Fibroblast of villous mesenchyme (primary cell): ENCODE measurements around the gene PTPRK. TPM values are rescaled to one million over a fixed set of nuclear protein-coding genes. Genes with fewer than 3 reads are reported as not detected.

Experiments used
- DNase-seq: peaks from one replicate; pipeline ENCODE4 v3.0.0-alpha.2; 2010; ENCODE audit warnings: low read depth
- H3K4me3 ChIP-seq: 2 replicates; pipeline ENCODE4 v1.5.1; 2011; ENCODE audit warnings: low read depth, mild to moderate bottlenecking, low read length
- total RNA-seq: library from RNA; depleted of rRNA; stranded (reverse); fragments of >200 nt; gene quantifications from 2 replicates; pipeline ENCODE4 v1.2.3, GENCODE V29; 2012
- TF ChIP-seq, protein P1 (sequence below): IDR thresholded peaks from 2 replicates; pipeline ENCODE4 v1.5.1; 2012; ENCODE audit warnings: low read depth, mild to moderate bottlenecking, low read length; ENCODE audit not compliant: insufficient read depth

Gene PTPRK
- total RNA-seq: 70.0 and 82.5 TPM in 2 replicates

GRCh38 chr6:128520436-128521281 is at the start of gene PTPRK:
Gene PTPRK (minus strand): TSS chr6:128520599. CDS start chr6:128520358, 241 bp downstream.
- peak within 1 kb of the TSS; percentile 66 for H3K4me3 ChIP-seq
- TF ChIP-seq, protein P1, sequence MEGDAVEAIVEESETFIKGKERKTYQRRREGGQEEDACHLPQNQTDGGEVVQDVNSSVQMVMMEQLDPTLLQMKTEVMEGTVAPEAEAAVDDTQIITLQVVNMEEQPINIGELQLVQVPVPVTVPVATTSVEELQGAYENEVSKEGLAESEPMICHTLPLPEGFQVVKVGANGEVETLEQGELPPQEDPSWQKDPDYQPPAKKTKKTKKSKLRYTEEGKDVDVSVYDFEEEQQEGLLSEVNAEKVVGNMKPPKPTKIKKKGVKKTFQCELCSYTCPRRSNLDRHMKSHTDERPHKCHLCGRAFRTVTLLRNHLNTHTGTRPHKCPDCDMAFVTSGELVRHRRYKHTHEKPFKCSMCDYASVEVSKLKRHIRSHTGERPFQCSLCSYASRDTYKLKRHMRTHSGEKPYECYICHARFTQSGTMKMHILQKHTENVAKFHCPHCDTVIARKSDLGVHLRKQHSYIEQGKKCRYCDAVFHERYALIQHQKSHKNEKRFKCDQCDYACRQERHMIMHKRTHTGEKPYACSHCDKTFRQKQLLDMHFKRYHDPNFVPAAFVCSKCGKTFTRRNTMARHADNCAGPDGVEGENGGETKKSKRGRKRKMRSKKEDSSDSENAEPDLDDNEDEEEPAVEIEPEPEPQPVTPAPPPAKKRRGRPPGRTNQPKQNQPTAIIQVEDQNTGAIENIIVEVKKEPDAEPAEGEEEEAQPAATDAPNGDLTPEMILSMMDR: peak; percentile 11
- peak; percentile 94 for DNase-seq

DNA sequence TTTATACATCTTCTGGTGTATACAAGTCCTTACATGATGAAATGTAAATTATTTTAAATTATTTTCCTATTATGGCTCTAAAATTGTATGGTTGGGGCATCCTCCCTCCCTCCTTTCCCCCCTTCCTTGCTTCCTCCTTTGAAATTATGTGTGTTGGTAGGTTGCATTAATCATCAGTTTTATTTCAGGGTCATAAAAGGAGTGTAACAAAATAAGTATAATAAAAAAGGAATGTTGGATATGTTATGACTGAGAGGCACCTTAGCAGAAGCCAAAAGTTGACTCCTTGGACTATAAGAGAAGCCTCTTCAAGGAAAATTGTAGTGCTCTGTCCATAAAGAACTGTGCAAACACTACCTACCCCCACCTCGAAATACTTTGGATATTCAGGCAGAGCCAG is 46.6 kb upstream of the PTPRK start:
- peak; percentile 20 for DNase-seq
- TF ChIP-seq, protein P1: no peak
- no peak overlapping the region for H3K4me3 ChIP-seq

- H3K4me3 ChIP-seq: no peak overlapping the region
- no peak for DNase-seq
- TF ChIP-seq, protein P1: no peak
Measured at GRCh38 chr6:128560966-128561365, 40.6 kb upstream of the PTPRK start.

- no peak overlapping the region for H3K4me3 ChIP-seq
- no peak for DNase-seq
- TF ChIP-seq, protein P1: no peak
Measured at GRCh38 chr6:128558924-128559323, 38.5 kb upstream of the PTPRK start.

GRCh38 chr6:128558021-128558420 is 37.6 kb upstream of the PTPRK start:
- DNase-seq: no peak
- TF ChIP-seq, protein P1: no peak
- no peak overlapping the region for H3K4me3 ChIP-seq

DNA sequence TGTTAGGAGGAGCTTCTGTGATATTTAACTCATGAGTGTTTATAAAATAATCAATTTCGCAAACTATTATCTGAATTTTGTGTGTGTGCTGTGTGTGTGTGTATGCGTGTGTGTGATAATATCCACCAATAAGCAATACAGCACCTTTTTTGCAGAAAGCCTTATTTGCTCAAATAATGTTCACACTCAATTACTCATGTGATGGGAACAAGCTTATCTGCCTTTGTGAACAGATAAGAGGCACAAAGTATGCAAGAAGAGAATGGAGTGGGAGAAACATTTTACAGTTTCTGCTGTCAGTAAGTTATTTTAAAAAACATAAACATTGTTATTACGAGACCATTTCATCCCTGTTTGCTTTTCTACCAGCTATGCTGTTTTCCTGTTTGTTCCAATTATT is 36.7 kb upstream of the PTPRK start:
- TF ChIP-seq, protein P1: no peak
- peak; percentile 17 for DNase-seq
- no peak overlapping the region for H3K4me3 ChIP-seq
